GM23338 (cell line): ENCODE results near the gene CDH23.

Experiments used
- CREB1 ChIP-seq: fragments of 250-450 bp; sonication (Bioruptor Pico); IDR thresholded peaks from 2 replicates; pipeline ENCODE4 v1.5.0; 2020; ENCODE audit warnings: low read depth, mild to moderate bottlenecking, moderate library complexity
- EZH2 ChIP-seq: fragments of 200-600 bp; sonication (generic); IDR thresholded peaks from one replicate; pipeline ENCODE4 v1.8.0; 2017; ENCODE audit warnings: antibody characterized with exemption, mild to moderate bottlenecking, low read depth; ENCODE audit not compliant: unreplicated experiment
- EZH2phosphoT487 ChIP-seq: fragments of 200-600 bp; sonication (generic); IDR thresholded peaks from one replicate; pipeline ENCODE4 v1.8.1; 2018; ENCODE audit warnings: antibody characterized with exemption; ENCODE audit not compliant: unreplicated experiment
- POLR2AphosphoS5 ChIP-seq: IDR thresholded peaks from 2 replicates; pipeline ENCODE4 v1.6.1; 2016; ENCODE audit warnings: antibody characterized with exemption, low read depth
- TF ChIP-seq, protein P1 (sequence below), 2 experiments: fragments of 200-600 bp in 1 of 2; sonication (generic) in 1 of 2; conservative IDR thresholded peaks; 2 replicates each; pipeline versions ENCODE4 v1.5.1 to v1.6.1; 2016 to 2017; ENCODE audit warnings: antibody characterized with exemption in 2 of 2, low read depth in 2 of 2, mild to moderate bottlenecking in 2 of 2, moderate library complexity in 1 of 2

DNA sequence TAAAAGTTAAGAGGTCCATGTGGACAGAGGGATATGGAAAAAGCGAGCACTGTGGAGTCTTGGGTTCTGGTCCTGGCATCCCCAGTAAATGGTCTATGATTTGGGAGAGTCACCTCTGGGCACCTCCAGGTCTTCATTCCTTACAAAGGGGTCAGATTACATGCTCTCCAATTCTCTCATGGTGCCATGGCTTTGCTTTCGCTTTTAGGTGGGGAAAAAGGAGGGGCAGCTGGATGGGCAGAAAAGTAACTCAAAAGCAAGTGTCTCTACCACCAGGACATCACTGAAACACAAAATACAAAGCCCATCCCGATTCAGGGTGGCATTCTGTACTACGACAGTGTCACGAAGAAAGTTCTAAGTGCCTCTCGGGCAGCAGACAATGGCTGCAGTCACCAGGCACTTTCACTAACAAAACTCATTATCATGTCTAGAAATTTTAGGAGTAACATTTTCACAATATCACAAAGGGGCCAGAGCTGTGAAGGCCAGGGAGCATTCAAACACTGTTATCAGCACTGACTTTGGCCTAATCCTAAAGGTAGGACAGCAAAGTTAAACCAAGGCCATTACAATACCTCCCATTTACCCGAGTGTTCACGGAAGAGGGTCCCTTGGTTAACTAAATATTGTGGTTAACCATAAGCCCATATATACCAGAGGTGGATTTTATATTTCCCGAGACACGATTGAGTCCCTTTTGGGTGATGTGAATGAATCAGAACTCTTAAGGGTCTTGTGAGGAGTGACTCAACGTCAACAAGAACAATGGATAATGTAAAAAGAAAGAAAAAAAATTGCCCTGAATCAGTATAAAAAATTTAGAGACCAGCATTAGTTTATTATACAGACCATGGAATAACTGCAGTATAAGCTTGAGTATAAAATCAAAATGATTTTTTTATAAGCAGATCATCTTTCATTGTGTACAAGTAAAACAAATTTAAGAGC, 451.9 kb downstream of the CDH23 start:
- TF ChIP-seq, protein P1, sequence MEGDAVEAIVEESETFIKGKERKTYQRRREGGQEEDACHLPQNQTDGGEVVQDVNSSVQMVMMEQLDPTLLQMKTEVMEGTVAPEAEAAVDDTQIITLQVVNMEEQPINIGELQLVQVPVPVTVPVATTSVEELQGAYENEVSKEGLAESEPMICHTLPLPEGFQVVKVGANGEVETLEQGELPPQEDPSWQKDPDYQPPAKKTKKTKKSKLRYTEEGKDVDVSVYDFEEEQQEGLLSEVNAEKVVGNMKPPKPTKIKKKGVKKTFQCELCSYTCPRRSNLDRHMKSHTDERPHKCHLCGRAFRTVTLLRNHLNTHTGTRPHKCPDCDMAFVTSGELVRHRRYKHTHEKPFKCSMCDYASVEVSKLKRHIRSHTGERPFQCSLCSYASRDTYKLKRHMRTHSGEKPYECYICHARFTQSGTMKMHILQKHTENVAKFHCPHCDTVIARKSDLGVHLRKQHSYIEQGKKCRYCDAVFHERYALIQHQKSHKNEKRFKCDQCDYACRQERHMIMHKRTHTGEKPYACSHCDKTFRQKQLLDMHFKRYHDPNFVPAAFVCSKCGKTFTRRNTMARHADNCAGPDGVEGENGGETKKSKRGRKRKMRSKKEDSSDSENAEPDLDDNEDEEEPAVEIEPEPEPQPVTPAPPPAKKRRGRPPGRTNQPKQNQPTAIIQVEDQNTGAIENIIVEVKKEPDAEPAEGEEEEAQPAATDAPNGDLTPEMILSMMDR (conservative IDR thresholded peaks at IDR 0.05; ENCODE audit: low read depth in 2 of 2): no peak
- TF ChIP-seq CREB1: no peak
- no peak for TF ChIP-seq POLR2AphosphoS5
- no peak for TF ChIP-seq EZH2phosphoT487
- TF ChIP-seq EZH2: no peak
